Kidney capillary endothelial cell (primary cell): ENCODE data around the gene LRRC27.

Experiments used
- DNase-seq: peaks from one replicate; pipeline ENCODE4 v3.0.0-alpha.2; 2018; ENCODE audit warnings: low spot score

Gene LRRC27

DNA sequence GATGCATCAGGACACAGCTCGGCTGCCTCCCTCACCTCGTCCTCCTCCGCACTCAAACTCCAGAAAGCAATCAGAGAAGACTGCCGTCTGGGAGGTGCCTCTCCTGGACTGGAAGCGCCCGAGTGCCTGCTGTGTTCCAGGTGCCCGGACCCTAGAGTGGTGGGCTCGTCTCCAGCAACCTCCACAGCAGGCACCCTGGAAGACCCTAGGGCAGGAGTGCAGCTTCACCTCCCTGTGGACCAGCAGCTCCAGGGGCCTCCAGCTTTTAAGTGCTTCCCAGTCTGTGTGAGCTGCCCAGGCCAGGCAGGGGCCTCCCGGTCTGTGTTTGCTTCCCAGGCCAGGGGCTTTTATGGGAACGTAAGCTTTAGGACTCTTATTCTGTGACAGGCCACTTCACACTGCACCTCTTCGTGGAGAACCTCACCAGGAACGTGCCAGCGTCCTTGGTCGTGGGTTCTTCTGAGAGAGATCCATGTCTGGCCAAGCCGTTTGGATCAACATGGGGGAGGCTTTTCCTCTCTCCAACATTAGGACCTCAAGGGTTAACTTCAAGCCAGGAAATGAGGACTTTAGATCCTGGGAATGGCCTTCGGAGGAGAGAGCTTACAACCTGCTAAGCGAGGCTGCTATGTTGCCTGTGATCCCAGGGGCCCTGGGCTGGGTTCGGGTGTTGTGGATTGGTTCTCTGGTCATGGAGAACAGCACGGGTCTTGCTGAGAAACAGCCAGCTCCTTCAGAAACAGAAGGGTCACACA lies 59.1 kb downstream of the LRRC27 start:
- DNase-seq, result no peak

- DNase-seq, result no peak
Measured at GRCh38 chr10:132391676-132392020, 59.7 kb downstream of the LRRC27 start.

DNA sequence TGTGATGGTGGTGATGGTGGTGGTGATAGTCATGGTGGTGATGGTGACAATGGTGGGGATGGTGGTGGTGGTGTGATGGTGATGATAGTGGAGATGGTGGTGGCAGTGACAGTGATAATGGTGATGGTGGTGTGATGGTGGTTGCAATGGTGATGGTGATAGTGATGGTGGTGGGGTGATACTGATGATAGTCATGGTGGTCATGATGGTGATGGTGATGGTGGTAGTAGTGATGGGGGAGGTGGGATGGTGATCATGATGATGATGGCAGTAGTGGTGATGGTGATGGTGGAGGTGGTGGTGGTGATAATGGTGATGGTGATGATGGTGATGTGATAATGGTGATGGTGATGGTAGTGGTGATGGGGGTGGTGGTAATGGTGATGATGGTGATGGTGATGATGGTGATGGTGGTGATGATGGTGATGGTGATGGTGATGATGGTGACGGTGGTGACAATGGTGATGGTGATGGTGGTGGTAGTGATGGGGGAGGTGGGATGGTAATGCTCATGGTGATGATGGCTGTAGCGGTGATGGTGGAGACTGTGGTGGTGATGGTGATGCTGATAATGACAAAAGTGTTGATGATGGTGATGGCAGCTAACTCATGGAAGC lies 60.3 kb downstream of the LRRC27 start:
- no peak for DNase-seq

DNA sequence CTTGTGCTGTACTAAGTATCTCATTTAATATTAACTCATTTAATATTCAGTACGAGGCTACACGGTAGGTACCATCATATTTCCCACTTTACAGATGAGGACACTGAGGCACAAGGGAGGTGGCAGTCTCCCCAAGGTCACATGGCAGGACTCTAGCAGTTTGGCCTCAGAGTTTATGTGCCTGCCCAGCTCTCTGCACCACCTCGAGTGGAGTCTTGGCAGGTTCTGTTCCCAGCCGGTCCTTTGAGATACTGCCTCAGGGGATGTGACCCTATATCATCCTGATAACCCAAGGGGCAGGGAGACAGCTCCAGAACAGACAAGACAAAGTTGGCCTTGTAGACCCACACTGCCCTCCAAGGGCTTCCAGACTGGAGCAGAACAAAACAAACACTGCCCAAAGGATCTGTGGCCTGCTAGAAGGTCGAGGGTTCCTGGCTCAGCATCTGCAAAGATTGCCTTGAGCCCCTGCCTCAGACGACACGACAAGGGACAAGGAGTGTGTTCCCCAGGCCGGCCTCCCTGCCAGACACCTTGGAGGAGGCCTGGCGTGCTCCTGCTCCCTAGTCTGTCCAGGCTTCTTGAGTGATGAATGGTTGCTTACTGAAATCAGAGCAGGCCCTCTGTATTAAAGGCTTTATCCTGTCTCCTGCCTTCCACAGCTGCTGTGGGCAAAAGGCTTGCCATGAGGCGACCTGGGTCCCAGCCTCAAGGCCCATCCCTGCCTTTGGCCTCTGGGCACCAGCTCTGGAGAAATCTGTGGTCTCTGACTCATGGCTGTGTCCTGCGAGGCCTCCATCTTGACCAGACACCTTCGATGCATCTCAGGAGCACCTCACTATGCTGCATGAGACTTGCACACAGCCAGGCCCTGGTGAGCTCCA lies 61.1 kb downstream of the LRRC27 start:
- no peak for DNase-seq

DNA sequence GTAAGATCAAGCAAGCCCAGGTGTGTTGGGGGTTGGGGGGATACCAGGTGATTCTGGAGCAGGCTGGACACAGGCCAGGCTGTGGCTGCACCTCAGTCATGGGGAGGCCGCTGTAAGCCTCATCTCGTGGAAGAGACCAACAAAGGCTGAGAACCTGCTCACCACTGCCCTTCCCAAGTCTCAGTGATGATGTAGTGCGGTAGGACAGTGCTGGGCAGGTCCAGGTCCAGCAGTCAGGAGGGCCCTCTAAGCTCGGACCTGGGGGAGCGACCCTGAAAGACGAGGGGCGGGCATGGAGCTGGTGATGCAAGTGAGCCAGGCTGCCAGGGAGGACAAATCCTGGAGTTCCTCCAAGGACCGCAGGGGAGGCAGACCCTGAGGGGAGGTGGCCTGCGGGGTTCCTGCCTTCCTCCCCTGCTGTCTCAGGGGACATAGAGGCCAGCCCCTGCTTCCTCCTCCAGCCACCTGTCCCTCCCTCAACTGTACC lies 61.7 kb downstream of the LRRC27 start:
- DNase-seq, result no peak

DNA sequence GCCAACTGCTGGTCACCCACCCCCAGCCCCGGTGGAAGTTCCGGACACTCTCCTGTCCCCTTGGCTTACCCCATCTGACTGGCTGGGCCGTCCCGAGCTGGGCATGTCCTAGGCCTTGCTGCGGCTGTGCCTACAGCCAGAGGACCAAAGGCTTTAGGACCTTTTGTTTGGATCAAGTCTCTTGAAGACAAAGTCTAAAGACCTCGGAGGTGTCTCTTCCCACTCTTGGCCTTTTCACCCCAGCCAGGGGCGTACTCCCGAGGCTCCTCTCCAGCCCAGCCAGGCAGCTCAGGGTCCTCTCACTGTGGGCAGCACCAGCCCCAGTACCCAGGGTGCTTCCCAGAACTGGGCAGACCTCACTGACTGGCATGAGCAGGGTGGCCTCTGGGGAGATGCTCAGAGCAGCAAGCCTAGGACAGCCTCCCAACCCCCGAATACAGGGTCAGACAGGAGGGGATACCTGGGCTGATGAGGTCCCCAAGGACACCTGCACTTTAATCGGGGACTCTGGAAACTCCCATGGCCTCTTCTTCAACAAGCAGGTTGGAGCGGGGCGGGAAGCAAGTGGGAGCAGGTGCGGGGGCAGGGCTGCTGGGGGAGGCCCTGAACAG lies 62.3 kb downstream of the LRRC27 start:
- no peak for DNase-seq

- no peak for DNase-seq
Measured at GRCh38 chr10:132394936-132395703, 63.1 kb downstream of the LRRC27 start.

DNA sequence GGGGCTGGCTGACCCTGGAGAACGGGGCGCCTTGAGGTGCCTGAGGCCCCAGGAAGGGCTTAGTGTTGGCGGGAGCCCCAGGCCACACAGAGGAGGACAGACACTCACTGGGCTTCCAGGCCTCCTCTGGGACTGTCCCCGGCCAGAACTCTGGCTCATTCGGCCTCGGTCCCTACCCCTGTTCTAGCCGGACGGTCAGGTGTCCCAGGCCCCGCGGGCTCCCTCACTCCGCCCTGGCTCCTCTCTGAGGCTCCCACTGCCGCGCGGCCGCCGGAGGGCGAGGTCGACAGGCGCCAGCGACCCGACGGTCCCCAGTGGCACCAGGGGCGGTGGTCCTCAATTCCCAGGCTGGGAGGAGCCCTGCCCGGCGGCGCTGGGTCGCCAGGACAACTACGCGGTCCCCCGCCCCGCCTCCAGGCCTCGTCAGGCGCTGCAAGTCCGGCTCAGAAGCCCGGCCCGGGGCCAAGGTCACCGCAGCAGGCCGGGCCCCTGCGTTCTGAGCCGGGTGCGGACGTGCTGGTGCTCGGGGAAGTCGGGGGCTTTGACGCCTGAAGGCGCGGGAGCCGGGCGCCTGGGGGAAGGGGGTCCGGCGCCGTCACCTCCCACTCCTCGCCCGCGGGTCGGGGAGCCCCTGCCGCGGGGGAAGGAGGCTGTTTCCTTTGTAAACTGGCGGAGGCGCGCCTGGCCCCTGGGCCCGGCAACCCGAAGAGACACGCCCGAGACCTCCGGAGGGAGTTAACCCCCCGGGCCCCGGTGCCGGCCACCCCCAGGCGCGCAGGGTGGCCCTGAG lies 63.9 kb downstream of the LRRC27 start:
- no peak for DNase-seq

DNA sequence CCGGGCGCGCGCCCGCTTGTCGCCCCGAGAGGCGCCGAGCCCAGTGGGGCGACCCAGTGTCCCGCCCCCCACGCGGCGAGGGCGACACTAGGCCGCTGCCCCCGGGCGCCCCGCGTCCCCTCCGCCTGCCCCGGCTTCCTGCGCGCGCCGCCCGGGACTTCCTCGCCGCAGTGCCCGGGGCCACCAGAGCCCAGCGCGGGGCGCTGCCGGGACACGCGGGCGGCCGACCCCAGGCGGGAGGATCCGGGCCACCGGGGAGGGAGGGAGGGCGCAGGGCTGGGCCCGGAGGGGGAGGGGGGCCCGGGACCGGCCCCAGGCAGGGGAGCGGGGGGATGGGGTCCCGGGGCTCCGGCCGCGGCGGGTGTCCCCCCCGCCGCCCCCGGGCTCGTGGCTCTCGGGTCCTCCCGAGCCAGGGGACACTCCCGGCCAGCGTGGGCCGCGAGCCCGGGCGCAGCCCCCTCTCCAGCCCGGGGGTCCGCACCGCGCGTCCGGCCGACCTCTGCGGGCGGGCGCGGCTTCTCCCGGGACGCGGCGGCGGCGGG lies 64.6 kb downstream of the LRRC27 start:
- peak; percentile 43 for DNase-seq

- DNase-seq, result no peak
Measured at GRCh38 chr10:132397036-132397541, 65.1 kb downstream of the LRRC27 start, which contains the start of gene PWWP2B. PWWP2B (plus strand) TSS chr10:132397200; CDS start chr10:132397227, 27 bp downstream.

- no peak for DNase-seq
Measured at GRCh38 chr10:132397671-132398565, 65.9 kb downstream of the LRRC27 start.

- DNase-seq, result no peak
Measured at GRCh38 chr10:132398566-132398991, 66.6 kb downstream of the LRRC27 start.

GRCh38 chr10:132399117-132400035 lies 67.4 kb downstream of the LRRC27 start:
- DNase-seq, result no peak

DNA sequence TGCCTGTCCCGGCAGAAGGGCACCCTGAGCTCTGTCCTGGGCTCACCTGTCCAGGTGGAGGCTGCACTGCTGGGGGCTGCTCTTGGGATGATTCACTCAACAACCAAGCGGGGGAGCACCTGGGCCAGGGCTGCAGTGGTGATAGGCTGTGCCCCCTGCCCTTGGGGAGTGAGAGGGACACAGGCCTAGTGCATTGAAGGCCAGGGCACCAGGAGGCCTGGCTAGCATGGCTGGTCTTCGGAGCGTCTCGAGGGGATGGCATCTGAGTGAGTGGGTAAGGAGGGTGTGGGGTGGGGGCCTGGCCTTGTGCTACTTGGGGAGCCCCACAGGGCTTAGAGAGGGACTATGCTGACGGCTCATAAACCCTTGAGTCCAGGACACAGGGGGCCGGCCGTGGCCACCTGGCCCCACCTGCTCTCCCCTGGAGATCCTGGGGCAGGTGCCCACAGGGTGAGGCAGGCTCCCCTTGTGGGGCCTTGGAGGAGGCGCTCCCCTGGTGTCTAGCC lies 68.1 kb downstream of the LRRC27 start:
- no peak for DNase-seq

GRCh38 chr10:132400547-132401151 lies 68.7 kb downstream of the LRRC27 start:
- DNase-seq, result no peak

GRCh38 chr10:132401401-132402118 lies 69.6 kb downstream of the LRRC27 start:
- DNase-seq, result no peak
